Measurements from ENCODE around the gene SOHLH1. TPM values are rescaled to one million over a fixed set of nuclear protein-coding genes. Genes with fewer than 3 reads are reported as not detected.

SOHLH1 gene
- total RNA-seq, 1 experiment from 2014 or later: not detected

DNA sequence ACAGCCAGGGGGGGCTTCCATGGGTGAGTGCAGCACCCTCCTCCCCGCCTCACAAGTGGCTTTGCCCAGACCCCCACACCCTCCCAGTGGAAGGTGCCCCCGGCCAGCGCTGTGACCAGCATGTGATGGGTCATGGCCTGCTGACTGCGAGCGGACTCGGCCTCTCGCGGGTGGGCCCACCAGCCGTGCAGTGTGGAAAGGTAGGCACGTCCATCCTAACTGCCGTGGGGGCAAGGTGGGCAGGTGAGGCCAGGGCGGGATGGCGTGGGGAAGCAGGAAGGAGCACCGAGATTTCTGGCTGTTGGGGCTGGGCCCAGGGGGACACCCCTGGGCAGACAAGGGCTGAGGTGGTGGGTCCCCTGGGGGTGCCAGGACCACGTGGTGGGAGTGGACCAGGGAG is 12.1 kb downstream of the SOHLH1 start:
- CTCF ChIA-PET: no interaction called here
- H3K27ac ChIP-seq: no peak overlapping the region

DNA sequence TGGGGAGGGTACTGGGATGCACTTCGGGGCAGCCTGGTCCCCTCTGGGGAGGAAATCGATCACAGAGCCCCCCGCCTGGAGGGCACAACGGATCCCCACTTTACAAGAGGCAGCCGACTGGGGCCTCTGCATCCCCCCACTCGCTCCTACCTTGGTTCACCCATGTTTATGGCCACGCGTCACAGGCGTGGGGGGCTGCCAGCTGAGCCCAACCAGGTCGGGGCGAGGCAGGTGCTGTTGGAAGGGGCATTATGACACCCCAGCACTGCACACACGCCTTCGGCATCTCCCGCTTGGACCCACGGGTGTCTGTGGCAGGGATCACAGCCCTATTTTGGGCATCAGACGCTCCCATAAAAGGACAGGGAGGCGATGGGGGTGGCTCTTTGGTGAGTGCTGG is 14.6 kb downstream of the SOHLH1 start:
- POLR2A ChIA-PET (ENCODE audit: unreplicated experiment): no interaction called here
- CTCF ChIA-PET: no interaction called here

More for the DNA sequence above, 12.1 kb downstream of the SOHLH1 start:
- no TSS peak for BruUV-seq (replicated peaks)
- Histone ChIP-seq H3K9me3 (ENCODE audit: insufficient read depth, low read depth) (no peaks in the 10 kb centered on the region), H2AFZ (no peak overlapping the region), H3K4me1 (replicated peaks; ENCODE audit: insufficient read depth) (no peaks in the 10 kb centered on the region), H4K20me1 (ENCODE audit: insufficient read depth) (no peaks in the 10 kb centered on the region), H3K27me3 (ENCODE audit: insufficient read depth, low read depth) (peaks cover 96% of the 10 kb centered on the region), H3K4me3 (no peak overlapping the region), H3K36me3 (ENCODE audit: low read depth) (no peaks in the 10 kb centered on the region), H3K79me2 (ENCODE audit: low read depth) (no peaks in the 10 kb centered on the region), H3K9me2 (ENCODE audit: insufficient read depth) (no peaks in the 10 kb centered on the region), H3K4me2 (no peak overlapping the region), H3F3A (ENCODE audit: insufficient read depth, low read depth) (no peaks in the 10 kb centered on the region)
- POLR2A ChIA-PET (ENCODE audit: unreplicated experiment): no interaction called here
- intact Hi-C loops (cut with micrococcal nuclease; ENCODE audit: unreplicated experiment): no loop called here
- DNase-seq: no peak
- no peak for TF ChIP-seq CTCF (conservative IDR thresholded peaks at IDR 0.05)
- no peak for TF ChIP-seq EZH2 (IDR thresholded peaks at IDR 0.05; ENCODE audit: low read depth)

DNA sequence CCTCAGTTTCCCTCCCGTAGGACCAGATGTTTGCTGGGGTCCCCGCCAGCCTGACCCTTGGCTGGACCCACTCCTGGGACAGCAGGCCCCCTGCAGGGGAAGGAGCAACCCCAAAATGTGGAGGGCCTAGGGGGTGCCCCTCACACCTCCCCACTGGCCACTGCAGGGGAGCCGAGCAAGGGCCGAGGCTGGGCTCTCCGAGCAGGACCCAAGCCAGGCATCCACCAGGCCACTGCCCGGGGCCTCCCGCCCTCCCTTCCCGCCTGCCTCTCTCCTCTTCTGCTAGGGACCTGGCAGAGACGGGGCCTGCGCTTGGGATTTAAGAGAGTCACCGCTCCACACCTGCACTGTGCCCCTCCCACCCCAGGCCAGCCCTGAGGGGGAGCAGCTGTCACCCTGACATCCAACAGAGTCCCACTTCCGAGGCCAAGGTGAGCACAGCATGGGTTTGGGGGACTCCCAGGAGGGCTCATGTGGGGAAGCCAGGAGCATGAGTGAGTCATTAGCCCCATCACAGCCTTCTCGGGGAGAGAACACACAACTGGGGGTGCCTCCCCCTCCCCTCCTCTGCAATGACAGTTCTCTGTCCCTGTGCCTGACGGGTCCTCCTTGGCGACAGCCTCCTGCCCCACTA is 15.8 kb downstream of the SOHLH1 start:
- Histone ChIP-seq H4K20me1 (ENCODE audit: insufficient read depth) (no peaks in the 10 kb centered on the region), H3K9me3 (ENCODE audit: insufficient read depth, low read depth) (no peaks in the 10 kb centered on the region), H3K4me3 (no peak overlapping the region), H2AFZ (no peak overlapping the region), H3K27ac (no peak overlapping the region), H3F3A (ENCODE audit: insufficient read depth, low read depth) (no peaks in the 10 kb centered on the region), H3K36me3 (ENCODE audit: low read depth) (no peaks in the 10 kb centered on the region), H3K79me2 (ENCODE audit: low read depth) (no peaks in the 10 kb centered on the region), H3K4me1 (replicated peaks; ENCODE audit: insufficient read depth) (no peaks in the 10 kb centered on the region), H3K4me2 (no peak overlapping the region), H3K27me3 (ENCODE audit: insufficient read depth, low read depth) (peaks cover 76% of the 10 kb centered on the region), H3K9me2 (ENCODE audit: insufficient read depth) (no peaks in the 10 kb centered on the region)
- intact Hi-C loops (cut with micrococcal nuclease; ENCODE audit: unreplicated experiment): no loop called here
- no peak for TF ChIP-seq CTCF (conservative IDR thresholded peaks at IDR 0.05)
- no peak for TF ChIP-seq EZH2 (IDR thresholded peaks at IDR 0.05; ENCODE audit: low read depth)
- CTCF ChIA-PET: no interaction called here
- no TSS peak for BruUV-seq (replicated peaks)
- DNase-seq: no peak
- POLR2A ChIA-PET (ENCODE audit: unreplicated experiment): no interaction called here

More for the DNA sequence above, 14.6 kb downstream of the SOHLH1 start:
- intact Hi-C loops (cut with micrococcal nuclease; ENCODE audit: unreplicated experiment): no loop called here
- Histone ChIP-seq H3K4me2 (no peak overlapping the region), H3K27ac (no peak overlapping the region), H3K4me1 (replicated peaks; ENCODE audit: insufficient read depth) (no peaks in the 10 kb centered on the region), H3F3A (ENCODE audit: insufficient read depth, low read depth) (no peaks in the 10 kb centered on the region), H3K9me3 (ENCODE audit: insufficient read depth, low read depth) (no peaks in the 10 kb centered on the region), H3K36me3 (ENCODE audit: low read depth) (no peaks in the 10 kb centered on the region), H4K20me1 (ENCODE audit: insufficient read depth) (no peaks in the 10 kb centered on the region), H3K9me2 (ENCODE audit: insufficient read depth) (no peaks in the 10 kb centered on the region), H2AFZ (no peak overlapping the region), H3K4me3 (no peak overlapping the region), H3K79me2 (ENCODE audit: low read depth) (no peaks in the 10 kb centered on the region), H3K27me3 (ENCODE audit: insufficient read depth, low read depth) (peaks cover 87% of the 10 kb centered on the region)
- BruUV-seq (replicated peaks): no TSS peak
- DNase-seq: no peak
- no peak for TF ChIP-seq CTCF (conservative IDR thresholded peaks at IDR 0.05)
- no peak for TF ChIP-seq EZH2 (IDR thresholded peaks at IDR 0.05; ENCODE audit: low read depth)
